Measurements from ENCODE around the gene RAI1. TPM values are rescaled to one million over a fixed set of nuclear protein-coding genes. Genes with fewer than 3 reads are reported as not detected.

RAI1 gene
- total and polyA plus RNA-seq, 2 of the 13 experiments (the other 11 are each of a cell fraction or from before 2014, with no cell fraction given): 3.4 to 5.2 TPM

DNA sequence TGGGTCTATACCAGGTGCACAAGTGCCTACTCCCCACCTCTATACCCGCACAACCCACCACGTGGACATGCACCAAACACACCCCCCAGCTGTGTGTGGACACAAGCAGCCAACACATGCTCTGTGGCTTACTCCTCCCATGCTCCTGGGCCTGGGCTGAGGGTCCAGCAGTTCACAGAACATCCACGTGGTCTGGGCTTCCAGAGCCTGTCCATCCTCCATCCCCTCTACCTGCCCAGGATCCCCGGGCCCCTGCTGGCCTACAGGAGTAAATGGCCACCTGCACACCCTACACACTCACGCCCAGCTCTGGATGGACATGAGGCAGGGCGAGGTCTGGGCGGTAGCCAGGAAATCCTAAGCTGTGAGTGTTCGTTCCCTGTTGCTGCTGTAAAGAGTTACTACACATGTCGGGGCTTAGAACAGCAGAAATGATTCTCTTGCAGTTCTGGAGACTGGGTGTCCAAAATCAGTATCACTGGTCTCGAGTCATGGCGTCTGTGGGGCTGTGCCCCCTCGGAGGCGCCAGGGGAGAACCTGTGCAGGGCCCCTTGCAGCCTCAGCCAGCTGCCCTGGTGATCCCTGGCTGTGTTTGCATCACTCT is 15.0 kb upstream of the RAI1 start (continued):
- TF ChIP-seq ZBTB7A (CRISPR knock-in tag; IDR thresholded peaks at IDR 0.05): no peak
- TF ChIP-seq MZF1 (CRISPR knock-in tag; IDR thresholded peaks at IDR 0.05; ENCODE audit: borderline replicate concordance): 0 out of 2 replicates have a peak, but pooled peaks have one; percentile 42
- TF ChIP-seq, protein P1, sequence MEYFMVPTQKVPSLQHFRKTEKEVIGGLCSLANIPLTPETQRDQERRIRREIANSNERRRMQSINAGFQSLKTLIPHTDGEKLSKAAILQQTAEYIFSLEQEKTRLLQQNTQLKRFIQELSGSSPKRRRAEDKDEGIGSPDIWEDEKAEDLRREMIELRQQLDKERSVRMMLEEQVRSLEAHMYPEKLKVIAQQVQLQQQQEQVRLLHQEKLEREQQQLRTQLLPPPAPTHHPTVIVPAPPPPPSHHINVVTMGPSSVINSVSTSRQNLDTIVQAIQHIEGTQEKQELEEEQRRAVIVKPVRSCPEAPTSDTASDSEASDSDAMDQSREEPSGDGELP (IDR thresholded peaks at IDR 0.05; ENCODE audit: borderline replicate concordance, low read depth): peak; percentile 63; the same call in 1 of the 2 replicates
- no peak for TF ChIP-seq ZSCAN30 (CRISPR knock-in tag; IDR thresholded peaks at IDR 0.05)
- no peak for TF ChIP-seq KDM4B (CRISPR knock-in tag; IDR thresholded peaks at IDR 0.05)
- TF ChIP-seq, protein P2, sequence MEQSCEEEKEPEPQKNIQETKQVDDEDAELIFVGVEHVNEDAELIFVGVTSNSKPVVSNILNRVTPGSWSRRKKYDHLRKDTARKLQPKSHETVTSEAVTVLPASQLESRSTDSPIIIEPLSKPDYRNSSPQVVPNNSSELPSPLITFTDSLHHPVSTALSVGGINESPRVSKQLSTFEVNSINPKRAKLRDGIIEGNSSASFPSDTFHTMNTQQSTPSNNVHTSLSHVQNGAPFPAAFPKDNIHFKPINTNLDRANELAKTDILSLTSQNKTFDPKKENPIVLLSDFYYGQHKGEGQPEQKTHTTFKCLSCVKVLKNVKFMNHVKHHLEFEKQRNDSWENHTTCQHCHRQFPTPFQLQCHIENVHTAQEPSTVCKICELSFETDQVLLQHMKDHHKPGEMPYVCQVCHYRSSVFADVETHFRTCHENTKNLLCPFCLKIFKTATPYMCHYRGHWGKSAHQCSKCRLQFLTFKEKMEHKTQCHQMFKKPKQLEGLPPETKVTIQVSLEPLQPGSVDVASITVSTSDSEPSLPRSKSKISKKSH (CRISPR knock-in tag; IDR thresholded peaks at IDR 0.05; ENCODE audit: borderline replicate concordance): peak; percentile 70; the same call in 1 of the 2 replicates
- TF ChIP-seq, protein P3, sequence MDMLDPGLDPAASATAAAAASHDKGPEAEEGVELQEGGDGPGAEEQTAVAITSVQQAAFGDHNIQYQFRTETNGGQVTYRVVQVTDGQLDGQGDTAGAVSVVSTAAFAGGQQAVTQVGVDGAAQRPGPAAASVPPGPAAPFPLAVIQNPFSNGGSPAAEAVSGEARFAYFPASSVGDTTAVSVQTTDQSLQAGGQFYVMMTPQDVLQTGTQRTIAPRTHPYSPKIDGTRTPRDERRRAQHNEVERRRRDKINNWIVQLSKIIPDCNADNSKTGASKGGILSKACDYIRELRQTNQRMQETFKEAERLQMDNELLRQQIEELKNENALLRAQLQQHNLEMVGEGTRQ (IDR thresholded peaks at IDR 0.05; ENCODE audit: low read depth, low read length): no peak
- TF ChIP-seq, protein P3 (CRISPR knock-in tag; IDR thresholded peaks at IDR 0.05; ENCODE audit: borderline replicate concordance): peak; percentile 29; the same call in 1 of the 2 replicates
- no peak for TF ChIP-seq ZNF160 (CRISPR knock-in tag; IDR thresholded peaks at IDR 0.05)
- TF ChIP-seq, protein P4, sequence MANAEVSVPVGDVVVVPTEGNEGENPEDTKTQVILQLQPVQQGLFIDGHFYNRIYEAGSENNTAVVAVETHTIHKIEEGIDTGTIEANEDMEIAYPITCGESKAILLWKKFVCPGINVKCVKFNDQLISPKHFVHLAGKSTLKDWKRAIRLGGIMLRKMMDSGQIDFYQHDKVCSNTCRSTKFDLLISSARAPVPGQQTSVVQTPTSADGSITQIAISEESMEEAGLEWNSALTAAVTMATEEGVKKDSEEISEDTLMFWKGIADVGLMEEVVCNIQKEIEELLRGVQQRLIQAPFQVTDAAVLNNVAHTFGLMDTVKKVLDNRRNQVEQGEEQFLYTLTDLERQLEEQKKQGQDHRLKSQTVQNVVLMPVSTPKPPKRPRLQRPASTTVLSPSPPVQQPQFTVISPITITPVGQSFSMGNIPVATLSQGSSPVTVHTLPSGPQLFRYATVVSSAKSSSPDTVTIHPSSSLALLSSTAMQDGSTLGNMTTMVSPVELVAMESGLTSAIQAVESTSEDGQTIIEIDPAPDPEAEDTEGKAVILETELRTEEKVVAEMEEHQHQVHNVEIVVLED (CRISPR knock-in tag; IDR thresholded peaks at IDR 0.05; ENCODE audit: borderline replicate concordance): no peak
- TF ChIP-seq SMAD9 (CRISPR knock-in tag; IDR thresholded peaks at IDR 0.05): no peak
- no peak for TF ChIP-seq ZNF34 (CRISPR knock-in tag; IDR thresholded peaks at IDR 0.05; ENCODE audit: borderline replicate concordance)
- TF ChIP-seq, protein P5, sequence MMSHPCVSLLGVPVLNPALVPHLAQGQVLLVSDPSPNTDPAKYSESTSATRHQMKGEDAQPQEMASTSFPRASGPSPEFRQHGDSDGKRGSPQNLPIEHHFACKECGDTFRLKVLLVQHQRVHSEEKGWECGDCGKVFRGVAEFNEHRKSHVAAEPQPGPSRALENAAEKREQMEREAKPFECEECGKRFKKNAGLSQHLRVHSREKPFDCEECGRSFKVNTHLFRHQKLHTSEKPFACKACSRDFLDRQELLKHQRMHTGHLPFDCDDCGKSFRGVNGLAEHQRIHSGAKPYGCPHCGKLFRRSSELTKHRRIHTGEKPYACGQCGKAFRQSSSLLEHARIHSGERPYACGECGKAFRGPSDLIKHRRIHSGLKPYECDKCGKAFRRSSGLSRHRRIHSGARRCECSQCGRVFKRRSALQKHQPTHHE (CRISPR knock-in tag; IDR thresholded peaks at IDR 0.05; ENCODE audit: borderline replicate concordance): no peak
- no peak for TF ChIP-seq ONECUT2 (CRISPR knock-in tag; IDR thresholded peaks at IDR 0.05)
- TF ChIP-seq XBP1 (CRISPR knock-in tag; IDR thresholded peaks at IDR 0.05): no peak
- TF ChIP-seq, protein P6, sequence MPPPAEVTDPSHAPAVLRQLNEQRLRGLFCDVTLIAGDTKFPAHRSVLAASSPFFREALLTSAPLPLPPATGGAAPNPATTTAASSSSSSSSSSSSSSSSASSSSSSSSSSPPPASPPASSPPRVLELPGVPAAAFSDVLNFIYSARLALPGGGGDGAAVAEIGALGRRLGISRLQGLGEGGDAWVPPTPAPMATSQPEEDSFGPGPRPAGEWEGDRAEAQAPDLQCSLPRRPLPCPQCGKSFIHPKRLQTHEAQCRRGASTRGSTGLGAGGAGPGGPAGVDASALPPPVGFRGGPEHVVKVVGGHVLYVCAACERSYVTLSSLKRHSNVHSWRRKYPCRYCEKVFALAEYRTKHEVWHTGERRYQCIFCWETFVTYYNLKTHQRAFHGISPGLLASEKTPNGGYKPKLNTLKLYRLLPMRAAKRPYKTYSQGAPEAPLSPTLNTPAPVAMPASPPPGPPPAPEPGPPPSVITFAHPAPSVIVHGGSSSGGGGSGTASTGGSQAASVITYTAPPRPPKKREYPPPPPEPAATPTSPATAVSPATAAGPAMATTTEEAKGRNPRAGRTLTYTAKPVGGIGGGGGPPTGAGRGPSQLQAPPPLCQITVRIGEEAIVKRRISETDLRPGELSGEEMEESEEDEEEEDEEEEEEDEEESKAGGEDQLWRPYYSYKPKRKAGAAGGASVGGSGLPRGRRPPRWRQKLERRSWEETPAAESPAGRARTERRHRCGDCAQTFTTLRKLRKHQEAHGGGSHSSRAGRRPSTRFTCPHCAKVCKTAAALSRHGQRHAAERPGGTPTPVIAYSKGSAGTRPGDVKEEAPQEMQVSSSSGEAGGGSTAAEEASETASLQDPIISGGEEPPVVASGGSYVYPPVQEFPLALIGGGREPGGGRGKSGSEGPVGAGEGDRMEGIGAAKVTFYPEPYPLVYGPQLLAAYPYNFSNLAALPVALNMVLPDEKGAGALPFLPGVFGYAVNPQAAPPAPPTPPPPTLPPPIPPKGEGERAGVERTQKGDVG (CRISPR knock-in tag; IDR thresholded peaks at IDR 0.05; ENCODE audit: borderline replicate concordance): no peak
- TF ChIP-seq ZNF788 (CRISPR knock-in tag; IDR thresholded peaks at IDR 0.05; ENCODE audit: borderline replicate concordance): 0 out of 2 replicates have a peak, but pooled peaks have one; percentile 39

All from HepG2 (cell line).